Gastrocnemius medialis (tissue), 4 donors: ENCODE measurements around the gene NFIA. TPM values are rescaled to one million over a fixed set of nuclear protein-coding genes. Genes with fewer than 3 reads are reported as not detected.
"Not testable (repeated sequence)": the region's sequence is repeated elsewhere in the genome, so short reads cannot be mapped to it uniquely, and the experiment has no call there.

ENCODE experiments used
- ATAC-seq, 2 donors: fragments of 150-250 bp; one replicate each; pipeline ENCODE4 v1.9.1; 2016
- DNase-seq, 2 donors: peaks; one replicate each; pipeline ENCODE4 v3.0.0-alpha.2; 2019
- H3K27ac ChIP-seq, 4 donors: fragments of 200-600 bp; sonication (generic); 1 replicate in 1 of 4; 2 replicates in 3 of 4; pipeline ENCODE4 v1.5.1; 2016 to 2018; ENCODE audit warnings: mild to moderate bottlenecking in 2 of 4, moderate library complexity in 1 of 4
- H3K27me3 ChIP-seq, 3 donors: fragments of 200-600 bp; sonication (generic) in 2 of 3; 1 replicate in 1 of 3; 2 replicates in 2 of 3; pipeline versions ENCODE4 v1.5.1 to v1.6.0; 2016 to 2019; ENCODE audit warnings: mild to moderate bottlenecking in 1 of 3, moderate library complexity in 1 of 3
- H3K36me3 ChIP-seq, 2 donors: fragments of 200-600 bp; sonication (generic) in 1 of 2; one replicate each; pipeline ENCODE4 v1.5.1; 2017 to 2018
- H3K4me1 ChIP-seq, 2 donors: fragments of 200-600 bp; sonication (generic) in 1 of 2; one replicate each; pipeline ENCODE4 v1.5.1; 2016 to 2017; ENCODE audit warnings: mild to moderate bottlenecking in 2 of 2
- H3K4me3 ChIP-seq, 4 donors: fragments of 200-600 bp; sonication (generic) in 3 of 4; 1 replicate in 1 of 4; 2 replicates in 3 of 4; pipeline ENCODE4 v1.5.1; 2016 to 2019; ENCODE audit warnings: mild to moderate bottlenecking in 2 of 4
- H3K9me3 ChIP-seq, 3 donors: fragments of 200-600 bp; sonication (generic) in 2 of 3; 1 replicate in 1 of 3; 2 replicates in 2 of 3; pipeline ENCODE4 v1.5.1; 2016 to 2019
- CTCF ChIP-seq, 5 experiments: fragments of 450-650 bp in 3 of 5; fragments of 200-600 bp in 2 of 5; sonication (generic) in 2 of 5; IDR thresholded peaks in 4 of 5; conservative IDR thresholded peaks in 1 of 5; 1 replicate in 4 of 5; 2 replicates in 1 of 5; pipeline ENCODE4 v1.5.1; 2016 to 2019; ENCODE audit warnings: antibody characterized with exemption in 5 of 5, mild to moderate bottlenecking in 3 of 5, moderate library complexity in 3 of 5
- POLR2A ChIP-seq, 2 donors: fragments of 450-650 bp; IDR thresholded peaks; one replicate each; pipeline ENCODE4 v1.6.1; 2017; ENCODE audit warnings: antibody characterized with exemption in 2 of 2, mild to moderate bottlenecking in 2 of 2, moderate library complexity in 2 of 2
- in situ Hi-C, 4 donors: fragments of 200-750 bp; cut with MboI; loops; one replicate each; pipeline versions ENCODE4 v1.15.0 to v1.8.0; 2017; ENCODE audit warnings: low sequenced_read_pairs in 4 of 4
- intact Hi-C: fragments of 100-400 bp; cut with DNase I; formaldehyde crosslinking; loops from one replicate; pipeline ENCODE4 v1.15.1; 2023; ENCODE audit warnings: low total_unique reads
- total RNA-seq, 4 donors: library from RNA; depleted of rRNA; stranded (reverse); fragments of >200 nt; gene quantifications; one replicate each; pipeline versions ENCODE4 v1.1.0 to v1.2.3, GENCODE V29; 2016

The NFIA gene
- total RNA-seq, 4 donors from 2014 or later, result 12.9 to 27.0 (median 26.6) TPM

GRCh38 chr1:61125895-61126294 is 43.5 kb downstream of the NFIA start:
- Histone ChIP-seq H3K36me3 (no peaks in the 10 kb centered on the region), H3K9me3 (no peaks in the 10 kb centered on the region), H3K27ac (peak overlapping the region; percentile 81 to 93 (median 84)), H3K27me3 (no peaks in the 10 kb centered on the region), H3K4me3 (peak overlapping the region in 3 of 4 donors; percentile 19 to 37 (median 35)), H3K4me1 (peaks cover 53 to 67% of the 10 kb centered on the region in 2 donors)
- ATAC-seq, result no peak
- intact Hi-C loops, result loop anchor here (2.0 kb wide), 1 partner anchor 57 kb away; no protein-coding TSS in a partner anchor
- DNase-seq, result no peak
- in situ Hi-C loops, result no loop called here
- TF ChIP-seq POLR2A (IDR thresholded peaks at IDR 0.05), result no peak
- no peak for TF ChIP-seq CTCF (IDR thresholded peaks at IDR 0.05 in 4 of 5, conservative IDR thresholded peaks at IDR 0.05 in 1 of 5)

GRCh38 chr1:61126843-61127242 is 44.5 kb downstream of the NFIA start:
- ATAC-seq (peak in 1 of 2 donors; percentile 43), DNase-seq (peak in 1 of 2 donors; percentile 62)
- Histone ChIP-seq H3K4me1 (peaks cover 52 to 67% of the 10 kb centered on the region in 2 donors), H3K27ac (peak overlapping the region; percentile 81 to 93 (median 84))
- H3K9me3 ChIP-seq, H3K4me3 ChIP-seq, H3K27me3 ChIP-seq, H3K36me3 ChIP-seq, in situ Hi-C loops, intact Hi-C loops: not testable (repeated sequence)

- peak overlapping the region in 1 of 4 donors; percentile 1 for H3K27ac ChIP-seq
- no peaks in the 10 kb centered on the region for H3K36me3 ChIP-seq
- TF ChIP-seq POLR2A (IDR thresholded peaks at IDR 0.05) (no peak), CTCF (IDR thresholded peaks at IDR 0.05 in 4 of 5, conservative IDR thresholded peaks at IDR 0.05 in 1 of 5) (no peak)
- no peak for DNase-seq
- in situ Hi-C loops, result no loop called here
- no peak for ATAC-seq
- H3K4me1 ChIP-seq, result peaks cover 42 to 48% of the 10 kb centered on the region in 2 donors
- no peaks in the 10 kb centered on the region for H3K27me3 ChIP-seq
- H3K4me3 ChIP-seq, result no peak overlapping the region
- no peaks in the 10 kb centered on the region for H3K9me3 ChIP-seq
- intact Hi-C loops, result no loop called here
Observed at GRCh38 chr1:61130338-61131000, 48.1 kb downstream of the NFIA start.

- intact Hi-C loops, result no loop called here
- H3K4me1 ChIP-seq, result peaks cover 34 to 48% of the 10 kb centered on the region in 2 donors
- no peaks in the 10 kb centered on the region for H3K27me3 ChIP-seq
- TF ChIP-seq POLR2A (IDR thresholded peaks at IDR 0.05) (no peak), CTCF (IDR thresholded peaks at IDR 0.05 in 4 of 5, conservative IDR thresholded peaks at IDR 0.05 in 1 of 5) (no peak)
- H3K36me3 ChIP-seq, result no peaks in the 10 kb centered on the region
- no peak for DNase-seq
- ATAC-seq, result no peak
- H3K27ac ChIP-seq, result peak overlapping the region in 2 of 4 donors; percentile 61 to 76
- in situ Hi-C loops, result no loop called here
- no peak overlapping the region for H3K4me3 ChIP-seq
- no peaks in the 10 kb centered on the region for H3K9me3 ChIP-seq
Observed at GRCh38 chr1:61131248-61131647, 48.9 kb downstream of the NFIA start.

GRCh38 chr1:61131716-61132115 is 49.4 kb downstream of the NFIA start:
- Histone ChIP-seq H3K4me1 (peaks cover 30 to 47% of the 10 kb centered on the region in 2 donors), H3K27me3 (no peaks in the 10 kb centered on the region), H3K27ac (peak overlapping the region; percentile 61 to 76 (median 68)), H3K4me3 (peak overlapping the region in 2 of 4 donors; percentile 18 to 28), H3K36me3 (no peaks in the 10 kb centered on the region), H3K9me3 (no peaks in the 10 kb centered on the region)
- no peak for DNase-seq
- TF ChIP-seq POLR2A (IDR thresholded peaks at IDR 0.05), result no peak
- TF ChIP-seq CTCF (IDR thresholded peaks at IDR 0.05 in 4 of 5, conservative IDR thresholded peaks at IDR 0.05 in 1 of 5), result no peak
- in situ Hi-C loops, result no loop called here
- no peak for ATAC-seq
- intact Hi-C loops, result no loop called here
